Keratinocyte (primary cell): ENCODE data around the gene LRRC15. TPM values are rescaled to one million over a fixed set of nuclear protein-coding genes. Genes with fewer than 3 reads are reported as not detected.

Experiments
- DNase-seq: peaks from one replicate; pipeline ENCODE4 v3.0.0-alpha.2; 2011; ENCODE audit warnings: low read depth, missing footprints, low spot score
- FAIRE-seq: peaks from 2 replicates; lab custom pipeline; 2011; peaks lifted over from hg19 to GRCh38; lab: Jason Lieb, UNC
- H2AFZ ChIP-seq: 2 replicates; pipeline ENCODE4 v1.6.0; 2012; ENCODE audit warnings: low read length, control low read depth, inconsistent platforms; ENCODE audit not compliant: control insufficient read depth
- H3K27ac ChIP-seq: 2 replicates; pipeline ENCODE4 v1.5.1; 2011; ENCODE audit warnings: low read length; ENCODE audit not compliant: control insufficient read depth, insufficient read depth
- H3K27me3 ChIP-seq: 3 replicates; pipeline ENCODE4 v1.6.0; 2011; ENCODE audit warnings: low read length; ENCODE audit not compliant: control insufficient read depth, insufficient read depth; ENCODE audit errors: extremely low read depth
- H3K36me3 ChIP-seq, 2 experiments: 2 replicates in 1 of 2; 3 replicates in 1 of 2; pipeline ENCODE4 v1.5.1; 2011; ENCODE audit warnings: low read length in 2 of 2, mild to moderate bottlenecking in 1 of 2; ENCODE audit not compliant: control insufficient read depth in 2 of 2, insufficient read depth in 2 of 2; ENCODE audit errors: extremely low read depth in 1 of 2
- H3K4me1 ChIP-seq: 3 replicates; pipeline ENCODE4 v1.5.1; 2011; ENCODE audit warnings: low read length; ENCODE audit not compliant: control insufficient read depth, insufficient read depth; ENCODE audit errors: extremely low read depth
- H3K4me2 ChIP-seq: 3 replicates; pipeline ENCODE4 v1.6.0; 2011; ENCODE audit warnings: low read depth, low read length; ENCODE audit not compliant: control insufficient read depth, insufficient read depth; ENCODE audit errors: extremely low read depth
- H3K4me3 ChIP-seq, 3 experiments: fragments of 200-600 bp in 1 of 3; sonication (generic) in 1 of 3; 2 replicates in 2 of 3; 3 replicates in 1 of 3; pipeline ENCODE4 v1.5.1; 2011 to 2016; ENCODE audit warnings: low read length in 3 of 3, mild to moderate bottlenecking in 3 of 3, control low read depth in 2 of 3, inconsistent platforms in 1 of 3, low read depth in 1 of 3, mixed read lengths in 1 of 3, mixed run types in 1 of 3, moderate library complexity in 1 of 3; ENCODE audit not compliant: control insufficient read depth in 2 of 3, insufficient read depth in 2 of 3; ENCODE audit errors: extremely low read depth in 1 of 3
- H3K79me2 ChIP-seq: 2 replicates; pipeline ENCODE4 v1.6.0; 2012; ENCODE audit warnings: low read length; ENCODE audit not compliant: control insufficient read depth, insufficient read depth
- H3K9ac ChIP-seq: 3 replicates; pipeline ENCODE4 v1.6.0; 2011; ENCODE audit warnings: low read length; ENCODE audit not compliant: control insufficient read depth, insufficient read depth; ENCODE audit errors: extremely low read depth
- H3K9me1 ChIP-seq: 3 replicates; pipeline ENCODE4 v1.6.0; 2011; ENCODE audit warnings: low read length; ENCODE audit not compliant: control insufficient read depth, insufficient read depth; ENCODE audit errors: extremely low read depth
- H3K9me3 ChIP-seq: 2 replicates; pipeline ENCODE4 v1.5.1; 2012; ENCODE audit warnings: low read depth, low read length; ENCODE audit not compliant: control insufficient read depth
- H4K20me1 ChIP-seq: 3 replicates; pipeline ENCODE4 v1.6.0; 2011; ENCODE audit warnings: low read length; ENCODE audit not compliant: control insufficient read depth, insufficient read depth; ENCODE audit errors: extremely low read depth
- CTCF ChIP-seq, 3 experiments: IDR thresholded peaks in 1 of 3; conservative IDR thresholded peaks in 1 of 3; optimal IDR thresholded peaks in 1 of 3; 2 replicates in 2 of 3; 3 replicates in 1 of 3; pipeline versions ENCODE3 to v1.5.1; 2011; ENCODE audit warnings: low read length in 3 of 3, mild to moderate bottlenecking in 3 of 3, moderate library complexity in 2 of 3, control low read depth in 1 of 3, inconsistent platforms in 1 of 3; ENCODE audit not compliant: insufficient read depth in 2 of 3; ENCODE audit errors: extremely low read depth in 1 of 3
- EZH2 ChIP-seq: IDR thresholded peaks from one replicate; pipeline ENCODE4 v1.6.1; 2012; ENCODE audit warnings: inconsistent platforms, mild to moderate bottlenecking, low read length, moderate library complexity
- dilution Hi-C: fragments of 300-500 bp; cut with MboI; formaldehyde crosslinking; loops from one replicate; pipeline ENCODE4 v1.7.0; 2020; ENCODE audit warnings: low sequenced_read_pairs; ENCODE audit not compliant: extremely low pct_ligation_motif_present
- polyA plus RNA-seq, 5 experiments: library from polyadenylated mRNA; depleted of rRNA in 3 of 5; stranded (reverse) in 3 of 5; stranded (forward) in 1 of 5; unstranded in 1 of 5; fragments of >200 nt; gene quantifications; 1 replicate in 1 of 5; 2 replicates in 3 of 5; 3 replicates in 1 of 5; pipeline versions ENCODE4 v1.2.1 to v1.2.3, GENCODE V29; 2011 to 2012; ENCODE audit warnings: missing spikeins in 2 of 5, low read depth in 1 of 5, low replicate concordance in 1 of 5

LRRC15 gene
- polyA plus RNA-seq, 1 donor (not counting 4 experiments of a cell fraction or from before 2014, with no cell fraction given): not detected

GRCh38 chr3:194373028-194373427 lies 3.5 kb upstream of the LRRC15 start:
- no peaks in the 10 kb centered on the region for H3K9me1 ChIP-seq
- FAIRE-seq (no peak), DNase-seq (no peak)
- H3K79me2 ChIP-seq: no peaks in the 10 kb centered on the region
- no peaks in the 10 kb centered on the region for H3K9me3 ChIP-seq
- H3K4me1 ChIP-seq: no peaks in the 10 kb centered on the region
- no peak overlapping the region for H3K4me2 ChIP-seq
- H3K27me3 ChIP-seq: peaks cover 28% of the 10 kb centered on the region
- no peaks in the 10 kb centered on the region for H4K20me1 ChIP-seq
- no peak overlapping the region for H2AFZ ChIP-seq
- no peaks in the 10 kb centered on the region for H3K36me3 ChIP-seq
- no peak overlapping the region for H3K27ac ChIP-seq
- dilution Hi-C loops: no loop called here
- H3K4me3 ChIP-seq: no peak overlapping the region
- no peak overlapping the region for H3K9ac ChIP-seq
- TF ChIP-seq CTCF (optimal IDR thresholded peaks at IDR 0.05 in 1 of 3, IDR thresholded peaks at IDR 0.05 in 1 of 3, conservative IDR thresholded peaks at IDR 0.05 in 1 of 3; ENCODE audit: extremely low read depth in 1 of 3, insufficient read depth in 2 of 3, low read length in 3 of 3) (no peak), EZH2 (no peak)

GRCh38 chr3:194370753-194371152 lies 1.2 kb upstream of the LRRC15 start:
- Histone ChIP-seq H3K4me1 (no peaks in the 10 kb centered on the region), H4K20me1 (no peaks in the 10 kb centered on the region), H3K27ac (no peak overlapping the region), H3K4me3 (no peak overlapping the region), H3K79me2 (no peaks in the 10 kb centered on the region), H3K9ac (no peak overlapping the region), H3K36me3 (no peaks in the 10 kb centered on the region), H3K9me3 (no peaks in the 10 kb centered on the region), H3K27me3 (peaks cover 41% of the 10 kb centered on the region), H3K4me2 (no peak overlapping the region), H2AFZ (no peak overlapping the region), H3K9me1 (no peaks in the 10 kb centered on the region)
- no peak for FAIRE-seq
- no peak for DNase-seq
- TF ChIP-seq CTCF (optimal IDR thresholded peaks at IDR 0.05 in 1 of 3, IDR thresholded peaks at IDR 0.05 in 1 of 3, conservative IDR thresholded peaks at IDR 0.05 in 1 of 3; ENCODE audit: extremely low read depth in 1 of 3, insufficient read depth in 2 of 3, low read length in 3 of 3): no peak
- TF ChIP-seq EZH2: no peak
- dilution Hi-C loops: no loop called here
